Measurements from ENCODE around the gene SPACA7. TPM values are rescaled to one million over a fixed set of nuclear protein-coding genes. Genes with fewer than 3 reads are reported as not detected.

SPACA7 gene
- total and polyA plus RNA-seq, 5 experiments from 2014 or later, result not detected

DNA sequence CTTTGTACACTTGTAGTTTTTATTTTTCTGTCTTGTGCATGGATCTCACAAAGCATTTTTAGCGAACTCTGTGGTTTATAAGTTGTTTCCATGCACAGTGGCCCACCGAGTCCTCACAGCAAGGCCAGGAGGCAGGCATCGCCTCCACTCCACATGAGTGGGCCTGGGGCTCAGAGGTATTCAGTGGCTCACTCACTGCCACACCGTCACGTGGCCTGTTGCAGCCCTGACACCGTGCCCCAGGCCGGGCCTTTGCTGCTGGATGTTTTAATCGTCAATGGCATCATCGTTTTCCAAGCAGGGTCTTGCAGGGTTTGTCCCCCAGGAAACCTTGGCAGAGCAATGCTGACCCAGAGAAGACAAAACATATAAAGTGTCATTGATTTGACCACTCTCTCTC lies 59.8 kb downstream of the SPACA7 start:
- Mint-ChIP-seq H3K4me3 (no peak overlapping the region), H3K36me3 (peaks cover 0 to 13% (median 0%) of the 10 kb centered on the region in 3 donors), H3K27ac (no peak overlapping the region), H3K27me3 (peaks cover 4 to 30% (median 17%) of the 10 kb centered on the region in 5 donors), H3K4me1 (no peaks in the 10 kb centered on the region), H3K9me3 (peaks cover 2 to 16% (median 10%) of the 10 kb centered on the region in 9 donors)
- no peak for DNase-seq
- no peak for ATAC-seq
- POLR2A ChIA-PET, result no interaction called here

- no peak overlapping the region for H3K4me3 Mint-ChIP-seq
- DNase-seq (no peak), ATAC-seq (no peak)
- no peak overlapping the region for H3K27ac Mint-ChIP-seq
- POLR2A ChIA-PET, result no interaction called here
- peaks cover 4 to 28% (median 20%) of the 10 kb centered on the region in 5 donors for H3K27me3 Mint-ChIP-seq
- peaks cover 0 to 16% (median 10%) of the 10 kb centered on the region in 9 donors for H3K9me3 Mint-ChIP-seq
- H3K36me3 Mint-ChIP-seq, result peaks cover 0 to 7% (median 0%) of the 10 kb centered on the region in 3 donors
- peaks cover 0 to 1% (median 0%) of the 10 kb centered on the region in 4 donors for H3K4me1 Mint-ChIP-seq
Observed at GRCh38 chr13:112438094-112438493, 61.9 kb downstream of the SPACA7 start.

DNA sequence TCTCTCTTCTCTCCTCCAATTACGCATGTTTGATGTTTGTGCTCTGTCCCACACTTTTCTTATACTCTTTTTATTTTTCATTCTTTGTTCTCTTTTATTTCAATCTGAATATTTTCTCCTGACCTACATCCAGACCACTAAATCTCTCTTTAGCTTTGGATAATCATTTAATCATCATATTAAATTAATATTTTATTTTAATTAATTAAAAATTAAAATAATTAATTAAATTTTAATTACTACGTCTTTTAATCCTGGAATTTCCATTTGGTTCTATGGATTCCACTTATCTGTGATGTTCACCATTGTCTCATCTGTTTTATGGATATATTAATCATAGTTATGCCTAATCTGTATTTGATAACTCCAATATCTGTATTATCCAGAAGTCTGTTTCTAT lies 62.4 kb downstream of the SPACA7 start:
- peaks cover 0 to 16% (median 10%) of the 10 kb centered on the region in 9 donors for H3K9me3 Mint-ChIP-seq
- ATAC-seq (no peak), DNase-seq (no peak)
- no peak overlapping the region for H3K27ac Mint-ChIP-seq
- peaks cover 4 to 32% (median 24%) of the 10 kb centered on the region in 5 donors for H3K27me3 Mint-ChIP-seq
- POLR2A ChIA-PET, result no interaction called here
- peaks cover 0 to 5% (median 0%) of the 10 kb centered on the region in 4 donors for H3K4me1 Mint-ChIP-seq
- H3K36me3 Mint-ChIP-seq, result peaks cover 0 to 7% (median 0%) of the 10 kb centered on the region in 3 donors
- no peak overlapping the region for H3K4me3 Mint-ChIP-seq

DNA sequence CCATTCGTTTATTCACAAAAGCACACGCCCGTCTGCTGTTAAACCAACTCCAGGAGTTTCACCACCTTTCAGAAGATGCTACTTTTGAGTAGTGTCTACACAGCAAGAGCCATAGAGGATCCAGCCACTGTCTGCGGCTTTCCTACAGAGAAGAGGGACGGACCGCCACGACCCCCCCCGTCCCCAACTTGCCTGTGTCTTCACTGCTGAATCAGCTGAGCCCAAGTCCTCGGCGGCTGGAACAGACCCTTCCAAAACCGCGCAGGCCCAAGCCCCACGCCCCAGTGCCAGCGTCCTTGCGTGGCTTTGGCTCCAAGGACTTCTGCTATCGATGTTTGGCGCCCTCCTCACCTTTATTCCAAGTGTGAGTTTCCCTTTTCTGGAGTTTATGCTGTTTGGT lies 65.1 kb downstream of the SPACA7 start:
- POLR2A ChIA-PET, result no interaction called here
- DNase-seq, result no peak

DNA sequence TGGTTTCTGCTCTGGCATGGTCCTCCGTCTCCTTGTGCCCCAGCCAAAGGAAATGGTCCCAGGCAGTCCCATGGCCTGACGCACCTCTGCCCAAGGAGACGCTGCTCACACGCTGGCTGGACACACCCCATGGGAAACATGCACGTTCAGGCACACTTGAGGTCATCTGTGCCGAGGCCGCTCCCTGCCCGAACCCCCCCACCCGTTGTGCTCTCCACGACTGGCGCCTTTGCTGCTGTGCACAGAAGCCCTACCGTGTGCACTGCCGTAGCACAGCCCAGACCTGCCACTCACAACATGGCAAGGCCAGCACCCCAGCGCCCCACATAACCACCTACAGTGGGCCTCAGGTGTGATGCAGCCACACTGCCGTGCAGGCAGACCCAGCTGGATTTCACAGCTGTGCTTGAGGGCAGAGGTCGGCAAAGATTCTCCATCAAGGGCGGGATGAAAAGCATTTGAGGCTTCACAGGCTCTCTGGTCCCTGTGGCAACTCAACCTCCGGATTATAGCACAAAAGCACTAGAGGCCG lies 65.7 kb downstream of the SPACA7 start:
- ATAC-seq (no peak), DNase-seq (no peak)
- Mint-ChIP-seq H3K4me1 (peaks cover 0 to 7% (median 0%) of the 10 kb centered on the region in 4 donors), H3K9me3 (peaks cover 0 to 16% (median 10%) of the 10 kb centered on the region in 9 donors), H3K27ac (no peak overlapping the region), H3K4me3 (no peak overlapping the region), H3K27me3 (peaks cover 4 to 46% (median 33%) of the 10 kb centered on the region in 5 donors), H3K36me3 (peaks cover 0 to 7% (median 0%) of the 10 kb centered on the region in 3 donors)
- POLR2A ChIA-PET, result no interaction called here

More for the DNA sequence above, 65.1 kb downstream of the SPACA7 start:
- no peak for ATAC-seq
- Mint-ChIP-seq H3K4me3 (no peak overlapping the region), H3K9me3 (peaks cover 0 to 16% (median 10%) of the 10 kb centered on the region in 9 donors), H3K27me3 (peaks cover 4 to 41% (median 33%) of the 10 kb centered on the region in 5 donors), H3K4me1 (peaks cover 0 to 7% (median 0%) of the 10 kb centered on the region in 4 donors), H3K27ac (no peak overlapping the region), H3K36me3 (peaks cover 0 to 7% (median 0%) of the 10 kb centered on the region in 3 donors)

DNA sequence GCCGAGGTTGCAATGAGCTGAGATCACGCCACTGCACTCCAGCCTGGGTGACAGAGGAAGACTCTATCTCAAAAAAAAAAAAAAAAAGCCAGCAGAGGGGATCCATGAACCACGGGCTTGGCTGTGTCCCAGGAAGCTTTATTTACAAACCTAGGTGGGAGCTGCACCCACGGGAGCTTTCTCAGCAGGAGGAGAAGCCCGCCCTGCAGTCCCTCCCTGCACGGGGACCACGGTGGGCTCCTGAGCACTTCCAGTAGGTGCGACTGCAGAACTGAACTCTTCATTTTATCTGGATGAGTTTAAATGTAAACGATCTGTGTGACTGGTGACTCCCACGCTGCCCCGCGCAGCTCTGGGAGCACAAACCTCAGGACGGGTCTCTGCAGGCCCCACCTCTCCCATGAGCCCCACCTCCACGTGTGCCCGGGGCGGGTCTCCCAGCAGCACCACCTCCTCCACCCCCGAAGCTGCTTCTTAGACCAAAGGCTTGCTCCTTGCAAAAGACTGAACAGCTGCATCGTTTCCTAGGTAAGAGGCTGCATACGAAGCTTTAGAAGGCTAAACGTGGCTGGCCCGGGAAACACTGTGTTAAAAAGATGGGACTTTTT lies 66.4 kb downstream of the SPACA7 start:
- no peak for ATAC-seq
- peaks cover 8 to 53% (median 39%) of the 10 kb centered on the region in 5 donors for H3K27me3 Mint-ChIP-seq
- no peak for DNase-seq
- H3K36me3 Mint-ChIP-seq, result peaks cover 0 to 7% (median 0%) of the 10 kb centered on the region in 3 donors
- H3K9me3 Mint-ChIP-seq, result peaks cover 0 to 13% (median 10%) of the 10 kb centered on the region in 9 donors
- H3K4me1 Mint-ChIP-seq, result peaks cover 0 to 7% (median 0%) of the 10 kb centered on the region in 4 donors
- POLR2A ChIA-PET, result no interaction called here
- no peak overlapping the region for H3K4me3 Mint-ChIP-seq
- H3K27ac Mint-ChIP-seq, result no peak overlapping the region

- peaks cover 0 to 7% (median 0%) of the 10 kb centered on the region in 4 donors for H3K4me1 Mint-ChIP-seq
- H3K27ac Mint-ChIP-seq, result no peak overlapping the region
- ATAC-seq (no peak), DNase-seq (no peak)
- peaks cover 0 to 2% (median 0%) of the 10 kb centered on the region in 3 donors for H3K36me3 Mint-ChIP-seq
- no peak overlapping the region for H3K4me3 Mint-ChIP-seq
- H3K27me3 Mint-ChIP-seq, result peaks cover 7 to 55% (median 35%) of the 10 kb centered on the region in 5 donors
- POLR2A ChIA-PET, result no interaction called here
- peaks cover 0 to 11% (median 5%) of the 10 kb centered on the region in 9 donors for H3K9me3 Mint-ChIP-seq
Observed at GRCh38 chr13:112443191-112443994, 67.2 kb downstream of the SPACA7 start.

DNA sequence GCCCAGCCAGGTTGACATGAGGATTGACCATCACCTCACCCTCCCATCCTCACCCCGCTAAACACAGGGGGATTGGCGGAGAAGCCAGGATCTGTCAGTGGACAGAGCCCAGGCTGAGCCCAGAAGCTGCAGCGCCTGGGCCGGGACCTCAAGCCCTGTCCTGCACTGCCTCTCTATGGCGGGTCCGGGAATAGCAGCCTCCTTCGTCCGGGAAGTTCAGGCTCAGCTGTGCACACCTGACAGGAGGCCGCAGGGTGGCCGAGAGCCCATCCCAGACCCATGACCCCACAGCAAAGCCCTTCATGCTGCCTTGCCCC lies 67.8 kb downstream of the SPACA7 start:
- Mint-ChIP-seq H3K4me3 (no peak overlapping the region), H3K4me1 (peaks cover 0 to 7% (median 0%) of the 10 kb centered on the region in 4 donors), H3K27ac (no peak overlapping the region), H3K36me3 (no peaks in the 10 kb centered on the region), H3K27me3 (peaks cover 8 to 61% (median 36%) of the 10 kb centered on the region in 5 donors), H3K9me3 (peaks cover 0 to 10% (median 0%) of the 10 kb centered on the region in 9 donors)
- POLR2A ChIA-PET, result no interaction called here
- ATAC-seq (no peak), DNase-seq (peak in 3 of 10 donors; percentile 4 to 12 (median 9))

DNA sequence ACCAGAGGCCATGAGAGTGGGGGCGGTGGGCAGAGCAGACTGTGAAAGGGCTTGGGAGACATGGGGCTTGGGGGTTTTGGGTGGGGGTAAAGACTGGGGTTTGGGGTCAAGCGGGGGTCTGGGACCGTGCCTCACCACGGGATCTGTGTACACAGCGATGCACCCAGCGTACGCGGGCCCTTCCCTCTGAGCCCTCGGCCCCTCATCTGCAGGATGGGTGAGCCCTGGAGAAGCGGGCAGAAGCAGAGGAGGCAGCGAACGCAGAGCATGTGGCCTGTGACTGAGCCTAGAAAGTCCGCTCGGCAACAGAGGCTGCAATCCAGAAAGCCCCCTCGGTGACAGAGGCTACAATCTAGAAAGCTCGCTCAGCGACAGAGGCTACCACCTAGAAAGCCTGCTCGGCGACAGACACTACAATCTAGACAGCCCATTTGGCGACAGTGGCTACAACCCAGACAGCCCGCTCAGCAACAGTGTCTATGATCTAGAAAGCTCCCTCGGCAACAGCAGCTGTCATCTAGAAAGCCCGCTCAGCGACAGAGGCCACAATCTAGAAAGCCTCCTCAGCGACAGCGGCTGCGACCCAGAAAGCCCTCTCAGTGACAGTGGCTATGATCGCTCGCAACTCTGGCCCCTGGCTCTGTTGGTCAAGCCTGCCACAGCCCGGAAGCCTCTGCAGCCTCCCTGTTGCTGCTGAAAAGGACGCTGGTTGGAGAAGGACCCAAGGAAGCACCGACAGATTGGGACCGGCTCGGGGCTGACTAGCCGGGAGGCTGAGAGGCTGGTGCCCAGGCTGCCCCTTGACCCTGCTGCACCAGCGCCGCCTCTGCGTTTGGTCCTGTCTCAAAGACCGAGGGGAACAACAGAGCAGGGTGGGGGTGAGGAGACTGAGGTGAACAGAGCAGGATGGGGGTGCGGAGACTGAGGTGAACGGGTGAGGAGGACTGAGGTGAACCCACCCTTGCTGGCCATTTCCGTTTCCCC lies 68.6 kb downstream of the SPACA7 start:
- DNase-seq, result no peak
- peaks cover 0 to 8% (median 0%) of the 10 kb centered on the region in 9 donors for H3K9me3 Mint-ChIP-seq
- H3K4me1 Mint-ChIP-seq, result peaks cover 0 to 7% (median 0%) of the 10 kb centered on the region in 4 donors
- no peak overlapping the region for H3K27ac Mint-ChIP-seq
- H3K27me3 Mint-ChIP-seq, result peaks cover 8 to 56% (median 31%) of the 10 kb centered on the region in 5 donors
- no peak for ATAC-seq
- POLR2A ChIA-PET, result no interaction called here
- H3K4me3 Mint-ChIP-seq, result no peak overlapping the region
- no peaks in the 10 kb centered on the region for H3K36me3 Mint-ChIP-seq

DNA sequence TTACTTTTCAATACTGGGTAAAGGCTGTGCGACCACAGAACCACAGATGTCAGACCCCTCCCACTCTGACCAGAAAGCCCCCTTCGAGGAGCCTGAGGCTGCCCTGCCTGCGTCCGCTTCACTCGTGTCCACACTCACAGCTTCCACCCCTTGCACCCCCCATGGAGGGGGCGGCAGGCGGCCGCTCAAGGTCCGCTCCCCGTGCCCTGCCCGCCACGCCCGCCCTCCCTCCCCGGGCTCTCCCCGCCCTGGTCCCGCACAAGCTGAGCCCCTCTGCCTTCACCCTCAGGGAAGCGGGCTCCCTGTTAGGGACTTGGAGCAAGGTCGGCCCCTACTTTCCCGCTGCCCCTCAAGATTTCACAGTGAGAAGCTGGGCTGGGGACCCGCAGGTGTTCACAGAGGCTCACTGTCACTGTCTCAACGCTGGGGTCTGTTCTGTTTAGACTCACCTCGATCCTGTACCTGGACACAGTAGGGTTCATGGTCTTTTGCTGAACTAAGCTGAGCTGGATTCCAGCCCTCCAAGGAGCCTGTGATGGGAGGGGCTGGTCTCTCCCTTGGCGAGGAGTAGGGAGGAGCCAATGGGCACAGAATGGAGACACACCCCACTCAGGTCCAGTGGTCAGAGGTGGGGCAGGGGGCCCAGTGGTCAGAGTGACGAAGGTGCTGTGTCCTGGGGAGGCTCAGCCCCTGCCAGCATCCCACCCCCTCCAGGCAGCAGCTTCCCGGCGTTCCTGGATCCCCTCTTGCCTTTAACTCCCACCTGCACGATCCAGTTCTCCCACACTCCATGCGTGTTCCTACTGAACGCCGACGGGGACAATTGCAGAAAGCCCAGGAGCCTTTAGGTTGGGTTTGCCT lies 69.5 kb downstream of the SPACA7 start:
- Mint-ChIP-seq H3K9me3 (no peaks in the 10 kb centered on the region), H3K4me3 (no peak overlapping the region), H3K4me1 (peaks cover 0 to 7% (median 0%) of the 10 kb centered on the region in 4 donors), H3K27ac (no peak overlapping the region), H3K36me3 (no peaks in the 10 kb centered on the region), H3K27me3 (peaks cover 6 to 48% (median 22%) of the 10 kb centered on the region in 5 donors)
- ATAC-seq (no peak), DNase-seq (no peak)
- POLR2A ChIA-PET, result no interaction called here

DNA sequence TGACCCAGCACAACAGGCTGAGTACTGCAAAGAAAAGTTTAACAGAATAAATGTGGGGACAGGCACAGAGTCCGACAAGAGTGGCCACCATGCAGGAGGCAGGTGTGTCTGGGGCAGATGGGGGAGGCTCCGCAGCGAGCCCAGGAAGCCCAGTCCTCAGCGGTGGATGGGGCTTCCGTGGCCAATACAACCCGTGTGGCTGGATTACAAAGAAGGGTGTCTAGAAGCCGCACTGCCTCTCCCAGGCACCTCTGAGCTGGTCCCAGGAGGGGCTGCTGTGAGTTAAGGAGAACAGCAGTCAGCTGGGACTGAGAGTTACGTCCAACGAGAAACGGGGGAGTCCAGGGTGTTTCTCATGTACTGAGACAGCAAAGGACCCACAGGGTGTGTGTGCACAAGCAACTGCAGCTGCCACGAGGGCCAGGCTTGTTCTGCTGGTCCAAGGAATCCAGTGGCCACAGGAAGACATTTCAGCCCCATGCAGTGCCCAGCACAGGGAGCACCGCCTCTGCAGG lies 70.2 kb downstream of the SPACA7 start:
- Mint-ChIP-seq H3K36me3 (no peaks in the 10 kb centered on the region), H3K9me3 (no peaks in the 10 kb centered on the region), H3K4me3 (no peak overlapping the region), H3K4me1 (peaks cover 0 to 7% (median 0%) of the 10 kb centered on the region in 4 donors), H3K27ac (no peak overlapping the region), H3K27me3 (peaks cover 7 to 55% (median 19%) of the 10 kb centered on the region in 5 donors)
- ATAC-seq (no peak), DNase-seq (no peak)
- POLR2A ChIA-PET, result no interaction called here
